Neural cell (in vitro differentiated cells): ENCODE data around the gene PCDHB13. TPM values are rescaled to one million over a fixed set of nuclear protein-coding genes. Genes with fewer than 3 reads are reported as not detected.

Experiments
- H2AFZ ChIP-seq: fragments of 200-600, 300-800 bp; sonication (generic), shearing (Covaris generic); 2 replicates; pipeline ENCODE4 v1.6.0; 2014; ENCODE audit warnings: low read depth, mild to moderate bottlenecking, antibody characterized with exemption, low read length, moderate library complexity
- H3F3A ChIP-seq: fragments of 200-600 bp; shearing (Covaris generic); 2 replicates; pipeline ENCODE4 v1.6.1; 2016; ENCODE audit warnings: mild to moderate bottlenecking, moderate library complexity, mixed read lengths, antibody characterized with exemption, low read length; ENCODE audit not compliant: insufficient read depth, poor library complexity, severe bottlenecking
- H3K27ac ChIP-seq: fragments of 200-600, 300-800 bp; sonication (generic), shearing (Covaris generic); 2 replicates; pipeline ENCODE4 v1.5.1; 2014; ENCODE audit warnings: mild to moderate bottlenecking, low read length, moderate library complexity
- H3K27me3 ChIP-seq: fragments of 300-800, 200-600 bp; sonication (generic), shearing (Covaris generic); 2 replicates; pipeline ENCODE4 v1.6.0; 2014; ENCODE audit warnings: mild to moderate bottlenecking, low read depth, low read length, moderate library complexity; ENCODE audit not compliant: insufficient read depth
- H3K36me3 ChIP-seq: fragments of 300-800, 200-600 bp; sonication (generic), shearing (Covaris generic); 2 replicates; pipeline ENCODE4 v1.5.1; 2014; ENCODE audit warnings: mild to moderate bottlenecking, antibody characterized with exemption, low read length, moderate library complexity; ENCODE audit not compliant: insufficient read depth
- H3K4me2 ChIP-seq: fragments of 300-800, 200-600 bp; sonication (generic), shearing (Covaris generic); 2 replicates; pipeline ENCODE4 v1.6.0; 2014; ENCODE audit warnings: mild to moderate bottlenecking, low read length
- H3K4me3 ChIP-seq: fragments of 300-800, 200-600 bp; sonication (generic), shearing (Covaris generic); 2 replicates; pipeline ENCODE4 v1.5.1; 2014; ENCODE audit warnings: mild to moderate bottlenecking, low read length, moderate library complexity
- H3K79me2 ChIP-seq: fragments of 200-600 bp; shearing (Covaris generic); replicated peaks from 2 replicates; pipeline ENCODE4 v1.6.0; 2014; ENCODE audit warnings: mild to moderate bottlenecking, low read length, moderate library complexity; ENCODE audit not compliant: insufficient read depth
- H3K9ac ChIP-seq: fragments of 300-800, 200-600 bp; sonication (generic), shearing (Covaris generic); 2 replicates; pipeline ENCODE4 v1.6.1; 2016; ENCODE audit warnings: mild to moderate bottlenecking, low read length, mixed read lengths
- H3K9me2 ChIP-seq: fragments of 200-600 bp; shearing (Covaris generic); 2 replicates; pipeline ENCODE4 v1.6.1; 2016; ENCODE audit warnings: mild to moderate bottlenecking, low read length, mixed read lengths; ENCODE audit not compliant: insufficient read depth
- H3K9me3 ChIP-seq: fragments of 200-600, 300-800 bp; sonication (generic), shearing (Covaris generic); 2 replicates; pipeline ENCODE4 v1.6.1; 2016; ENCODE audit warnings: mild to moderate bottlenecking, mixed run types, low read length, moderate library complexity, mixed read lengths
- H4K20me1 ChIP-seq: fragments of 200-600 bp; shearing (Covaris generic); 2 replicates; pipeline ENCODE4 v1.6.1; 2016; ENCODE audit warnings: mild to moderate bottlenecking, mixed run types; ENCODE audit not compliant: insufficient read depth
- EP300 ChIP-seq: fragments of 450-650 bp; conservative IDR thresholded peaks from 2 replicates; pipeline ENCODE4 v1.6.1; 2014; ENCODE audit warnings: antibody characterized with exemption, mild to moderate bottlenecking, moderate library complexity; ENCODE audit not compliant: poor library complexity, severe bottlenecking
- EZH2 ChIP-seq: fragments of 200-600, 300-800 bp; shearing (Covaris generic), sonication (generic); IDR thresholded peaks from 2 replicates; pipeline ENCODE4 v1.6.1; 2014; ENCODE audit warnings: antibody characterized with exemption, low read length, borderline replicate concordance, mild to moderate bottlenecking; ENCODE audit not compliant: insufficient read depth, poor library complexity, severe bottlenecking
- MXI1 ChIP-seq: fragments of 450-650 bp; conservative IDR thresholded peaks from 2 replicates; pipeline ENCODE4 v1.6.1; 2014; ENCODE audit warnings: antibody characterized with exemption, mild to moderate bottlenecking; ENCODE audit not compliant: poor library complexity, severe bottlenecking
- POLR2AphosphoS5 ChIP-seq: IDR thresholded peaks from 2 replicates; pipeline ENCODE4 v1.6.1; 2012
- RAD21 ChIP-seq: fragments of 450-650 bp; conservative IDR thresholded peaks from 2 replicates; pipeline ENCODE4 v1.6.1; 2014; ENCODE audit warnings: antibody characterized with exemption, mild to moderate bottlenecking, moderate library complexity
- REST ChIP-seq: IDR thresholded peaks from 2 replicates; pipeline ENCODE4 v1.6.1; 2012; ENCODE audit warnings: borderline replicate concordance
- SMC3 ChIP-seq: fragments of 450-650 bp; conservative IDR thresholded peaks from 2 replicates; pipeline ENCODE4 v1.6.1; 2014; ENCODE audit warnings: antibody characterized with exemption, mild to moderate bottlenecking, moderate library complexity; ENCODE audit not compliant: poor library complexity
- TAF1 ChIP-seq: IDR thresholded peaks from 2 replicates; pipeline ENCODE4 v1.6.1; 2012; ENCODE audit warnings: low read depth
- polyA plus RNA-seq: library from polyadenylated mRNA; depleted of rRNA; stranded (reverse); fragments of >200 nt; gene quantifications from 2 replicates; pipeline ENCODE4 v1.2.3, GENCODE V29; 2014
- TF ChIP-seq, protein P1 (sequence below): fragments of 450-650 bp; IDR thresholded peaks from 2 replicates; pipeline ENCODE4 v1.5.1; 2014; ENCODE audit warnings: antibody characterized with exemption, mild to moderate bottlenecking, moderate library complexity; ENCODE audit not compliant: poor library complexity, severe bottlenecking

PCDHB13 gene
- polyA plus RNA-seq, 1 donor from 2014 or later: 1.0 TPM

- Histone ChIP-seq H3F3A (no peaks in the 10 kb centered on the region), H3K9me2 (no peaks in the 10 kb centered on the region), H3K4me2 (no peak overlapping the region), H3K79me2 (no peaks in the 10 kb centered on the region), H3K4me3 (no peak overlapping the region), H3K36me3 (peaks cover 4% of the 10 kb centered on the region), H4K20me1 (no peaks in the 10 kb centered on the region), H3K27ac (no peak overlapping the region), H3K27me3 (no peaks in the 10 kb centered on the region), H3K9me3 (peaks cover 45% of the 10 kb centered on the region), H3K9ac (no peak overlapping the region), H2AFZ (no peak overlapping the region)
- no peak for TF ChIP-seq REST
- TF ChIP-seq, protein P1, sequence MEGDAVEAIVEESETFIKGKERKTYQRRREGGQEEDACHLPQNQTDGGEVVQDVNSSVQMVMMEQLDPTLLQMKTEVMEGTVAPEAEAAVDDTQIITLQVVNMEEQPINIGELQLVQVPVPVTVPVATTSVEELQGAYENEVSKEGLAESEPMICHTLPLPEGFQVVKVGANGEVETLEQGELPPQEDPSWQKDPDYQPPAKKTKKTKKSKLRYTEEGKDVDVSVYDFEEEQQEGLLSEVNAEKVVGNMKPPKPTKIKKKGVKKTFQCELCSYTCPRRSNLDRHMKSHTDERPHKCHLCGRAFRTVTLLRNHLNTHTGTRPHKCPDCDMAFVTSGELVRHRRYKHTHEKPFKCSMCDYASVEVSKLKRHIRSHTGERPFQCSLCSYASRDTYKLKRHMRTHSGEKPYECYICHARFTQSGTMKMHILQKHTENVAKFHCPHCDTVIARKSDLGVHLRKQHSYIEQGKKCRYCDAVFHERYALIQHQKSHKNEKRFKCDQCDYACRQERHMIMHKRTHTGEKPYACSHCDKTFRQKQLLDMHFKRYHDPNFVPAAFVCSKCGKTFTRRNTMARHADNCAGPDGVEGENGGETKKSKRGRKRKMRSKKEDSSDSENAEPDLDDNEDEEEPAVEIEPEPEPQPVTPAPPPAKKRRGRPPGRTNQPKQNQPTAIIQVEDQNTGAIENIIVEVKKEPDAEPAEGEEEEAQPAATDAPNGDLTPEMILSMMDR: no peak
- TF ChIP-seq EP300: no peak
- no peak for TF ChIP-seq EZH2
- TF ChIP-seq POLR2AphosphoS5: no peak
- no peak for TF ChIP-seq SMC3
- TF ChIP-seq MXI1: no peak
- no peak for TF ChIP-seq TAF1
- TF ChIP-seq RAD21: no peak
Measured at GRCh38 chr5:141258948-141259347, 45.2 kb downstream of the PCDHB13 start.

- peaks cover 2% of the 10 kb centered on the region for H3K36me3 ChIP-seq
- no peaks in the 10 kb centered on the region for H4K20me1 ChIP-seq
- no peak overlapping the region for H3K9ac ChIP-seq
- H2AFZ ChIP-seq: no peak overlapping the region
- H3K9me2 ChIP-seq: no peaks in the 10 kb centered on the region
- H3K9me3 ChIP-seq: peaks cover 44% of the 10 kb centered on the region
- H3K27ac ChIP-seq: no peak overlapping the region
- H3F3A ChIP-seq: no peaks in the 10 kb centered on the region
- H3K4me2 ChIP-seq: no peak overlapping the region
- H3K79me2 ChIP-seq: no peaks in the 10 kb centered on the region
- H3K27me3 ChIP-seq: no peaks in the 10 kb centered on the region
- no peak overlapping the region for H3K4me3 ChIP-seq
- no peak for TF ChIP-seq SMC3
- no peak for TF ChIP-seq RAD21
- no peak for TF ChIP-seq MXI1
- TF ChIP-seq, protein P1: no peak
- TF ChIP-seq EP300: no peak
- TF ChIP-seq POLR2AphosphoS5: no peak
Measured at GRCh38 chr5:141260458-141261237, 46.9 kb downstream of the PCDHB13 start.
